ENCODE results near the gene IL1R2.

- TF ChIP-seq CTCF (optimal IDR thresholded peaks at IDR 0.05 in 1 of 3, IDR thresholded peaks at IDR 0.05 in 1 of 3, conservative IDR thresholded peaks at IDR 0.05 in 1 of 3; ENCODE audit: extremely low read depth in 1 of 3, insufficient read depth in 2 of 3, low read length in 3 of 3) (no peak), EZH2 (IDR thresholded peaks at IDR 0.05; ENCODE audit: low read length) (no peak)
These were observed 60.6 kb downstream of the IL1R2 start for GRCh38 chr2:102052365-102052764.

Measured in keratinocyte (primary cell).